HepG2 (cell line): ENCODE results near the gene RFTN1. TPM values are rescaled to one million over a fixed set of nuclear protein-coding genes. Genes with fewer than 3 reads are reported as not detected.

Experiments
- ATM ChIP-seq: fragments of 450-650 bp; IDR thresholded peaks from 2 replicates; pipeline ENCODE4 v1.7.1; 2017; ENCODE audit warnings: mild to moderate bottlenecking, borderline replicate concordance
- CENPX ChIP-seq: sonication (generic); formaldehyde crosslinking; IDR thresholded peaks from 2 replicates; pipeline ENCODE4 v1.9.0; 2021; ENCODE audit warnings: mild to moderate bottlenecking, missing genetic modification reagents, moderate library complexity
- HOXA9 ChIP-seq: sonication (generic); formaldehyde crosslinking; IDR thresholded peaks from 2 replicates; pipeline ENCODE4 v1.8.1; 2022; ENCODE audit warnings: missing genetic modification reagents, mild to moderate bottlenecking, moderate library complexity, borderline replicate concordance
- STAG1 ChIP-seq: sonication (generic); formaldehyde crosslinking; IDR thresholded peaks from 2 replicates; pipeline ENCODE4 v1.4.0; 2020; ENCODE audit warnings: missing genetic modification reagents
- polyA plus RNA-seq, 8 experiments: library from polyadenylated mRNA; depleted of rRNA in 3 of 8; stranded (reverse) in 7 of 8; unstranded in 1 of 8; fragments of >200 nt; fragmentation: Illumina TruSeq in 4 of 8; extraction: Trizol in 4 of 8; gene quantifications; 2 replicates each; pipeline versions ENCODE4 v1.2.1 to v1.2.3, GENCODE V29; 2011 to 2016; ENCODE audit warnings: low read depth in 4 of 8, missing spikeins in 1 of 8, mixed read lengths in 1 of 8; ENCODE audit not compliant: insufficient read depth in 1 of 8
- total RNA-seq, 5 experiments: library from RNA; depleted of rRNA; stranded (reverse); fragments of >200 nt; fragmentation: Illumina TruSeq; extraction: Trizol; gene quantifications; 2 replicates each; pipeline ENCODE4 v1.2.3, GENCODE V29; 2016; ENCODE audit warnings: low read depth in 1 of 5
- TF ChIP-seq, protein P1 (sequence below): IDR thresholded peaks from 2 replicates; pipeline ENCODE4 v1.6.1; 2016; ENCODE audit warnings: low read depth, missing genetic modification reagents, missing compliant biosample characterization
- TF ChIP-seq, protein P2 (sequence below): sonication (generic); formaldehyde crosslinking; conservative IDR thresholded peaks from 2 replicates; pipeline ENCODE4 v1.4.0; 2020; ENCODE audit warnings: missing genetic modification reagents
- TF ChIP-seq, protein P3 (sequence below): sonication (generic); formaldehyde crosslinking; IDR thresholded peaks from 2 replicates; pipeline ENCODE4 v1.9.0; 2021; ENCODE audit warnings: missing genetic modification reagents, borderline replicate concordance
- TF ChIP-seq, protein P4 (sequence below): sonication (generic); formaldehyde crosslinking; IDR thresholded peaks from 2 replicates; pipeline ENCODE4 v1.4.0; 2020; ENCODE audit warnings: mild to moderate bottlenecking, missing genetic modification reagents

Gene RFTN1
- total and polyA plus RNA-seq, 2 of the 13 experiments (the other 11 are each of a cell fraction or from before 2014, with no cell fraction given) = not detected

DNA sequence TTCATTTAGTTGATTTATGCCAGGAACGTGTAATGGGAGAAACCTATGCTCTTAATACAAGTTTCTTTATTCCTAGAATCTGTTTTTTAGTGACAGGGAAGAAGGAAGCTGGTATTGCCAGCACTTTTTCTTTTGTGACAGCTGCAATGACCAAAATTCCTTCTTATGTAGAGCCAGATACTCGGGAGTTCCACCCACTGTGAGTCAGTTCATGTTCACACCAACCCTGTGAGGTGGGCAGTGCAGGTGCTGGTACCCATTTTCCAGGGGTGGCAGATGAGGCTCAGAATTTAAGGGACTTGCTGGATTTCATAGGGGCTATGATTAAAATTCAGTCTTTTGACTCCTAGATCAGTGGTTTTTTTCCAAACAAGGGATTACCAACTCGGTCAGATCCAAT is 213.8 kb downstream of the RFTN1 start (continued):
- TF ChIP-seq, protein P1, sequence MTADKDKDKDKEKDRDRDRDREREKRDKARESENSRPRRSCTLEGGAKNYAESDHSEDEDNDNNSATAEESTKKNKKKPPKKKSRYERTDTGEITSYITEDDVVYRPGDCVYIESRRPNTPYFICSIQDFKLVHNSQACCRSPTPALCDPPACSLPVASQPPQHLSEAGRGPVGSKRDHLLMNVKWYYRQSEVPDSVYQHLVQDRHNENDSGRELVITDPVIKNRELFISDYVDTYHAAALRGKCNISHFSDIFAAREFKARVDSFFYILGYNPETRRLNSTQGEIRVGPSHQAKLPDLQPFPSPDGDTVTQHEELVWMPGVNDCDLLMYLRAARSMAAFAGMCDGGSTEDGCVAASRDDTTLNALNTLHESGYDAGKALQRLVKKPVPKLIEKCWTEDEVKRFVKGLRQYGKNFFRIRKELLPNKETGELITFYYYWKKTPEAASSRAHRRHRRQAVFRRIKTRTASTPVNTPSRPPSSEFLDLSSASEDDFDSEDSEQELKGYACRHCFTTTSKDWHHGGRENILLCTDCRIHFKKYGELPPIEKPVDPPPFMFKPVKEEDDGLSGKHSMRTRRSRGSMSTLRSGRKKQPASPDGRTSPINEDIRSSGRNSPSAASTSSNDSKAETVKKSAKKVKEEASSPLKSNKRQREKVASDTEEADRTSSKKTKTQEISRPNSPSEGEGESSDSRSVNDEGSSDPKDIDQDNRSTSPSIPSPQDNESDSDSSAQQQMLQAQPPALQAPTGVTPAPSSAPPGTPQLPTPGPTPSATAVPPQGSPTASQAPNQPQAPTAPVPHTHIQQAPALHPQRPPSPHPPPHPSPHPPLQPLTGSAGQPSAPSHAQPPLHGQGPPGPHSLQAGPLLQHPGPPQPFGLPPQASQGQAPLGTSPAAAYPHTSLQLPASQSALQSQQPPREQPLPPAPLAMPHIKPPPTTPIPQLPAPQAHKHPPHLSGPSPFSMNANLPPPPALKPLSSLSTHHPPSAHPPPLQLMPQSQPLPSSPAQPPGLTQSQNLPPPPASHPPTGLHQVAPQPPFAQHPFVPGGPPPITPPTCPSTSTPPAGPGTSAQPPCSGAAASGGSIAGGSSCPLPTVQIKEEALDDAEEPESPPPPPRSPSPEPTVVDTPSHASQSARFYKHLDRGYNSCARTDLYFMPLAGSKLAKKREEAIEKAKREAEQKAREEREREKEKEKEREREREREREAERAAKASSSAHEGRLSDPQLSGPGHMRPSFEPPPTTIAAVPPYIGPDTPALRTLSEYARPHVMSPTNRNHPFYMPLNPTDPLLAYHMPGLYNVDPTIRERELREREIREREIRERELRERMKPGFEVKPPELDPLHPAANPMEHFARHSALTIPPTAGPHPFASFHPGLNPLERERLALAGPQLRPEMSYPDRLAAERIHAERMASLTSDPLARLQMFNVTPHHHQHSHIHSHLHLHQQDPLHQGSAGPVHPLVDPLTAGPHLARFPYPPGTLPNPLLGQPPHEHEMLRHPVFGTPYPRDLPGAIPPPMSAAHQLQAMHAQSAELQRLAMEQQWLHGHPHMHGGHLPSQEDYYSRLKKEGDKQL (CRISPR knock-in tag) = no peak
- TF ChIP-seq, protein P2, sequence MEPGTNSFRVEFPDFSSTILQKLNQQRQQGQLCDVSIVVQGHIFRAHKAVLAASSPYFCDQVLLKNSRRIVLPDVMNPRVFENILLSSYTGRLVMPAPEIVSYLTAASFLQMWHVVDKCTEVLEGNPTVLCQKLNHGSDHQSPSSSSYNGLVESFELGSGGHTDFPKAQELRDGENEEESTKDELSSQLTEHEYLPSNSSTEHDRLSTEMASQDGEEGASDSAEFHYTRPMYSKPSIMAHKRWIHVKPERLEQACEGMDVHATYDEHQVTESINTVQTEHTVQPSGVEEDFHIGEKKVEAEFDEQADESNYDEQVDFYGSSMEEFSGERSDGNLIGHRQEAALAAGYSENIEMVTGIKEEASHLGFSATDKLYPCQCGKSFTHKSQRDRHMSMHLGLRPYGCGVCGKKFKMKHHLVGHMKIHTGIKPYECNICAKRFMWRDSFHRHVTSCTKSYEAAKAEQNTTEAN = no peak
- TF ChIP-seq, protein P3, sequence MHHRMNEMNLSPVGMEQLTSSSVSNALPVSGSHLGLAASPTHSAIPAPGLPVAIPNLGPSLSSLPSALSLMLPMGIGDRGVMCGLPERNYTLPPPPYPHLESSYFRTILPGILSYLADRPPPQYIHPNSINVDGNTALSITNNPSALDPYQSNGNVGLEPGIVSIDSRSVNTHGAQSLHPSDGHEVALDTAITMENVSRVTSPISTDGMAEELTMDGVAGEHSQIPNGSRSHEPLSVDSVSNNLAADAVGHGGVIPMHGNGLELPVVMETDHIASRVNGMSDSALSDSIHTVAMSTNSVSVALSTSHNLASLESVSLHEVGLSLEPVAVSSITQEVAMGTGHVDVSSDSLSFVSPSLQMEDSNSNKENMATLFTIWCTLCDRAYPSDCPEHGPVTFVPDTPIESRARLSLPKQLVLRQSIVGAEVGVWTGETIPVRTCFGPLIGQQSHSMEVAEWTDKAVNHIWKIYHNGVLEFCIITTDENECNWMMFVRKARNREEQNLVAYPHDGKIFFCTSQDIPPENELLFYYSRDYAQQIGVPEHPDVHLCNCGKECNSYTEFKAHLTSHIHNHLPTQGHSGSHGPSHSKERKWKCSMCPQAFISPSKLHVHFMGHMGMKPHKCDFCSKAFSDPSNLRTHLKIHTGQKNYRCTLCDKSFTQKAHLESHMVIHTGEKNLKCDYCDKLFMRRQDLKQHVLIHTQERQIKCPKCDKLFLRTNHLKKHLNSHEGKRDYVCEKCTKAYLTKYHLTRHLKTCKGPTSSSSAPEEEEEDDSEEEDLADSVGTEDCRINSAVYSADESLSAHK (CRISPR knock-in tag) = no peak
- TF ChIP-seq STAG1 = no peak
- TF ChIP-seq HOXA9 (CRISPR knock-in tag) = no peak
- TF ChIP-seq, protein P4, sequence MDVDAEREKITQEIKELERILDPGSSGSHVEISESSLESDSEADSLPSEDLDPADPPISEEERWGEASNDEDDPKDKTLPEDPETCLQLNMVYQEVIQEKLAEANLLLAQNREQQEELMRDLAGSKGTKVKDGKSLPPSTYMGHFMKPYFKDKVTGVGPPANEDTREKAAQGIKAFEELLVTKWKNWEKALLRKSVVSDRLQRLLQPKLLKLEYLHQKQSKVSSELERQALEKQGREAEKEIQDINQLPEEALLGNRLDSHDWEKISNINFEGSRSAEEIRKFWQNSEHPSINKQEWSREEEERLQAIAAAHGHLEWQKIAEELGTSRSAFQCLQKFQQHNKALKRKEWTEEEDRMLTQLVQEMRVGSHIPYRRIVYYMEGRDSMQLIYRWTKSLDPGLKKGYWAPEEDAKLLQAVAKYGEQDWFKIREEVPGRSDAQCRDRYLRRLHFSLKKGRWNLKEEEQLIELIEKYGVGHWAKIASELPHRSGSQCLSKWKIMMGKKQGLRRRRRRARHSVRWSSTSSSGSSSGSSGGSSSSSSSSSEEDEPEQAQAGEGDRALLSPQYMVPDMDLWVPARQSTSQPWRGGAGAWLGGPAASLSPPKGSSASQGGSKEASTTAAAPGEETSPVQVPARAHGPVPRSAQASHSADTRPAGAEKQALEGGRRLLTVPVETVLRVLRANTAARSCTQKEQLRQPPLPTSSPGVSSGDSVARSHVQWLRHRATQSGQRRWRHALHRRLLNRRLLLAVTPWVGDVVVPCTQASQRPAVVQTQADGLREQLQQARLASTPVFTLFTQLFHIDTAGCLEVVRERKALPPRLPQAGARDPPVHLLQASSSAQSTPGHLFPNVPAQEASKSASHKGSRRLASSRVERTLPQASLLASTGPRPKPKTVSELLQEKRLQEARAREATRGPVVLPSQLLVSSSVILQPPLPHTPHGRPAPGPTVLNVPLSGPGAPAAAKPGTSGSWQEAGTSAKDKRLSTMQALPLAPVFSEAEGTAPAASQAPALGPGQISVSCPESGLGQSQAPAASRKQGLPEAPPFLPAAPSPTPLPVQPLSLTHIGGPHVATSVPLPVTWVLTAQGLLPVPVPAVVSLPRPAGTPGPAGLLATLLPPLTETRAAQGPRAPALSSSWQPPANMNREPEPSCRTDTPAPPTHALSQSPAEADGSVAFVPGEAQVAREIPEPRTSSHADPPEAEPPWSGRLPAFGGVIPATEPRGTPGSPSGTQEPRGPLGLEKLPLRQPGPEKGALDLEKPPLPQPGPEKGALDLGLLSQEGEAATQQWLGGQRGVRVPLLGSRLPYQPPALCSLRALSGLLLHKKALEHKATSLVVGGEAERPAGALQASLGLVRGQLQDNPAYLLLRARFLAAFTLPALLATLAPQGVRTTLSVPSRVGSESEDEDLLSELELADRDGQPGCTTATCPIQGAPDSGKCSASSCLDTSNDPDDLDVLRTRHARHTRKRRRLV (CRISPR knock-in tag) = no peak
- TF ChIP-seq CENPX = no peak
- TF ChIP-seq ATM = no peak
- TF ChIP-seq, all 625 proteins: peak for 0
